Prostate gland (tissue), 2 donors: ENCODE results near the gene GALNT11.

Experiments
- POLR2A ChIP-seq: fragments of 450-650 bp; IDR thresholded peaks from one replicate; pipeline ENCODE4 v1.6.1; 2016; ENCODE audit warnings: antibody characterized with exemption, mild to moderate bottlenecking
- TF ChIP-seq, protein P1 (sequence below), 4 experiments: fragments of 200-600 bp in 2 of 4; fragments of 450-650 bp in 2 of 4; sonication (generic) in 2 of 4; IDR thresholded peaks; 1 replicate in 3 of 4; 2 replicates in 1 of 4; pipeline ENCODE4 v1.5.1; 2016 to 2019; ENCODE audit warnings: antibody characterized with exemption in 4 of 4, mild to moderate bottlenecking in 2 of 4, moderate library complexity in 2 of 4

- TF ChIP-seq, protein P1, sequence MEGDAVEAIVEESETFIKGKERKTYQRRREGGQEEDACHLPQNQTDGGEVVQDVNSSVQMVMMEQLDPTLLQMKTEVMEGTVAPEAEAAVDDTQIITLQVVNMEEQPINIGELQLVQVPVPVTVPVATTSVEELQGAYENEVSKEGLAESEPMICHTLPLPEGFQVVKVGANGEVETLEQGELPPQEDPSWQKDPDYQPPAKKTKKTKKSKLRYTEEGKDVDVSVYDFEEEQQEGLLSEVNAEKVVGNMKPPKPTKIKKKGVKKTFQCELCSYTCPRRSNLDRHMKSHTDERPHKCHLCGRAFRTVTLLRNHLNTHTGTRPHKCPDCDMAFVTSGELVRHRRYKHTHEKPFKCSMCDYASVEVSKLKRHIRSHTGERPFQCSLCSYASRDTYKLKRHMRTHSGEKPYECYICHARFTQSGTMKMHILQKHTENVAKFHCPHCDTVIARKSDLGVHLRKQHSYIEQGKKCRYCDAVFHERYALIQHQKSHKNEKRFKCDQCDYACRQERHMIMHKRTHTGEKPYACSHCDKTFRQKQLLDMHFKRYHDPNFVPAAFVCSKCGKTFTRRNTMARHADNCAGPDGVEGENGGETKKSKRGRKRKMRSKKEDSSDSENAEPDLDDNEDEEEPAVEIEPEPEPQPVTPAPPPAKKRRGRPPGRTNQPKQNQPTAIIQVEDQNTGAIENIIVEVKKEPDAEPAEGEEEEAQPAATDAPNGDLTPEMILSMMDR (IDR thresholded peaks at IDR 0.05), result no peak
- no peak for TF ChIP-seq POLR2A
These were observed 26.5 kb downstream of the GALNT11 start for GRCh38 chr7:152051968-152052367.
